HEK293 (cell line): Measurements from ENCODE around the gene MYO15B.

Experiments used
- CTCF ChIA-PET: fragments of 350-600 bp; formaldehyde crosslinking; extraction: SDS; loops from one replicate; lab custom pipeline; 2021; ENCODE audit warnings: antibody characterized with exemption; lab: Yijun Ruan, JAX
- POLR2A ChIA-PET: fragments of 300-600 bp; formaldehyde crosslinking; extraction: SDS; loops from one replicate; lab custom pipeline; 2020; ENCODE audit warnings: antibody characterized with exemption, inconsistent platforms; lab: Yijun Ruan, JAX
- H3K27ac ChIP-seq: fragments of 200-500 bp; sonication (Bioruptor generic); 2 replicates; pipeline ENCODE4 v1.5.1; 2014; ENCODE audit warnings: low read depth, low read length, control low read depth, inconsistent platforms; ENCODE audit errors: extremely low read depth
- H3K36me3 ChIP-seq, 2 experiments: fragments of 200-500 bp in 1 of 2; sonication (Bioruptor generic) in 1 of 2; 1 replicate in 1 of 2; 2 replicates in 1 of 2; pipeline ENCODE4 v1.5.1; 2014 to 2017; ENCODE audit warnings: inconsistent platforms in 2 of 2, low read length in 2 of 2; ENCODE audit not compliant: control insufficient read depth in 2 of 2, insufficient read depth in 1 of 2
- H3K4me1 ChIP-seq: fragments of 200-500 bp; sonication (Bioruptor generic); 2 replicates; pipeline ENCODE4 v1.5.1; 2014; ENCODE audit warnings: mild to moderate bottlenecking, low read length, inconsistent platforms; ENCODE audit not compliant: control insufficient read depth, insufficient read depth
- H3K4me3 ChIP-seq: 2 replicates; pipeline ENCODE4 v1.5.1; 2011; ENCODE audit warnings: low read depth, mild to moderate bottlenecking, control low read depth, low read length, moderate library complexity
- H3K9me3 ChIP-seq: fragments of 200-500 bp; sonication (Bioruptor generic); 2 replicates; pipeline ENCODE4 v1.5.1; 2014; ENCODE audit warnings: low read depth, low read length, inconsistent platforms; ENCODE audit not compliant: control insufficient read depth, insufficient read depth
- GLI2 ChIP-seq: fragments of 450-650 bp; formaldehyde crosslinking; IDR thresholded peaks from 2 replicates; pipeline ENCODE4; 2017; ENCODE audit warnings: missing biosample characterization, missing genetic modification characterization, low read depth, borderline replicate concordance
- GLIS1 ChIP-seq: fragments of 450-650 bp; formaldehyde crosslinking; IDR thresholded peaks from 2 replicates; pipeline ENCODE4 v1.5.1; 2016; ENCODE audit warnings: missing biosample characterization, missing genetic modification characterization
- MYNN ChIP-seq: fragments of 450-650 bp; formaldehyde crosslinking; IDR thresholded peaks from 2 replicates; pipeline ENCODE4 v1.5.1; 2016; ENCODE audit warnings: missing biosample characterization, missing genetic modification characterization, borderline replicate concordance
- PRDM10 ChIP-seq: fragments of 450-650 bp; formaldehyde crosslinking; IDR thresholded peaks from 2 replicates; pipeline ENCODE4 v1.5.1; 2016; ENCODE audit warnings: missing biosample characterization, missing genetic modification characterization
- TSHZ1 ChIP-seq: fragments of 450-650 bp; formaldehyde crosslinking; IDR thresholded peaks from 2 replicates; pipeline ENCODE4 v1.5.1; 2016; ENCODE audit warnings: missing biosample characterization, missing genetic modification characterization, borderline replicate concordance
- ZBTB7A ChIP-seq: fragments of 450-650 bp; formaldehyde crosslinking; IDR thresholded peaks from 2 replicates; pipeline ENCODE4 v1.5.1; 2016; ENCODE audit warnings: low read depth, missing biosample characterization, missing genetic modification characterization
- ZNF214 ChIP-seq: fragments of 450-650 bp; formaldehyde crosslinking; IDR thresholded peaks from 2 replicates; pipeline ENCODE4 v1.5.1; 2017; ENCODE audit warnings: missing biosample characterization, mild to moderate bottlenecking, missing genetic modification characterization, borderline replicate concordance
- ZNF223 ChIP-seq: fragments of 450-650 bp; formaldehyde crosslinking; IDR thresholded peaks from 2 replicates; pipeline ENCODE4 v1.5.1; 2016; ENCODE audit warnings: missing biosample characterization, missing genetic modification characterization
- ZNF324 ChIP-seq: fragments of 450-650 bp; formaldehyde crosslinking; IDR thresholded peaks from 2 replicates; pipeline ENCODE4 v1.5.1; 2016; ENCODE audit warnings: missing biosample characterization, missing genetic modification characterization
- ZNF350 ChIP-seq: fragments of 450-650 bp; formaldehyde crosslinking; IDR thresholded peaks from 2 replicates; pipeline ENCODE4 v1.5.0; 2017; ENCODE audit warnings: missing biosample characterization, mild to moderate bottlenecking, missing genetic modification characterization
- ZNF354C ChIP-seq: fragments of 450-650 bp; formaldehyde crosslinking; IDR thresholded peaks from 2 replicates; pipeline ENCODE4 v1.5.1; 2016; ENCODE audit warnings: missing biosample characterization, missing genetic modification characterization, low read depth, borderline replicate concordance
- ZNF596 ChIP-seq: fragments of 450-650 bp; IDR thresholded peaks from 2 replicates; pipeline ENCODE4 v1.5.0; 2018; ENCODE audit warnings: missing biosample characterization, mild to moderate bottlenecking, missing genetic modification characterization, moderate library complexity
- ZNF645 ChIP-seq: fragments of 450-650 bp; formaldehyde crosslinking; IDR thresholded peaks from 2 replicates; pipeline ENCODE4; 2016; ENCODE audit warnings: missing biosample characterization, missing genetic modification characterization
- ZNF660 ChIP-seq: fragments of 450-650 bp; IDR thresholded peaks from 2 replicates; pipeline ENCODE4 v1.5.1; 2018; ENCODE audit warnings: missing biosample characterization, mild to moderate bottlenecking, missing genetic modification characterization
- TF ChIP-seq, protein P1 (sequence below): fragments of 450-650 bp; formaldehyde crosslinking; conservative IDR thresholded peaks from 2 replicates; pipeline ENCODE4 v1.5.1; 2016; ENCODE audit warnings: low read depth, missing biosample characterization, missing genetic modification characterization
- TF ChIP-seq, protein P2 (sequence below): fragments of 450-650 bp; formaldehyde crosslinking; IDR thresholded peaks from 2 replicates; pipeline ENCODE4 v1.5.1; 2016; ENCODE audit warnings: missing biosample characterization, missing genetic modification characterization

MYO15B gene

DNA sequence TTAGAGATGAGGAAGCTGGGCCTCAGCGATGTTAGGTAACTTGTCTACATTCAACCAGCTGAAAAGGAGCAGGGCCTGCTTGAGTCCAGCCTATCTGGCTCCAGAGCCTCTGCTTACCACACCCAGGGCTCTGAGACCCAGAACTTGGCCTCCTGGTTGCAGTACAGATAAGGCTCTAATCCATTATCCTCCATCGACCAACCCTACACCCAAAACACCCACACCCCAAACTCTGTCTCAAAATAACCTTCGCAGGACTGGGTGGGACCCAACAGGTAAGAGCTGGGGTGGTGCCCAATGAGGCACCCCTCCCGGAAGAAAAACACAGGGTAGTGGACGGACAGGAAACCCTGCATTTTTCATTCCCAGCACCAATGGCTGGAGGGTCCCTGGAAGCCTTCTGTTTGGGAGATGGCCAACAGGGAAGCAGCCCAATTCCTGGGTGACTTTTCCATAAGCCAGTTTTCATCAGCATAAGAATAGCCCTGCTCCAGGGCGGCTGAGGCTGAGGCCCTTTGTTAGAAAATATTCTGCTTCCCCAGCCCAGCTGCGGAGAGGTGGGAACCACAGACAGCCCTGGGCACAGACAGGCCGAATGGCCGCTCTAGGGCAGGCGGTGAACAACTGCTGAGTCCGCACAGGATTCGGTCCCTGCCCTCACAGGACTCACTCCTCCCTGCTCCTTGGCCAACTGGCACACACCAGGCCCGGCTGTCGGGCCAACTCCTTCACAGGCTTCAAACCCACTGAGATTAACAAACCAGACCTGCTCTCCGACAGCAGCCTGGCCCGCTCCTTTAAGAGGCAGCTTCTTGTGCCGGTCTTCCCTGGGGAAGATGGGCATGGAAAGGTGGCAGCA is 55.4 kb downstream of the MYO15B start (continued):
- TF ChIP-seq TSHZ1 (tag by site-specific recombination) (no peak), ZNF214 (no peak)
- TF ChIP-seq, all 188 proteins: peak for 0

DNA sequence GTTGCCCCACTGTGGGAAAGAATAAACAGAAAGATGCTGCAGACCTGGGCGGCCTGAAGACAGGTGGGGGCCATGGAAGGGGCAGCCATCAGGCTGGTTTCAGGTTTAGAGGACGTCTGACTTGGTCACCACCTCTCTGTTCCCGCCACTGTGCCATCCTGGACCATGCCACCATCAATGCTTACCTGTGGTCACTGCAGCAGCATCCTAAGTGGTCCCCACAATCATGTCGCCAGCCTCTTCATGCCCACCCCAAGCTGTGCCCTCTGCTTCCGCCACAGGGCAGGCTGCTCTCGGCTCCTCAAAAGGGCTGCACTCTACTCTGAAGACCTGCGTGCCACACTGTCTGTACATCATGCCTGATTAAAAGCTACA is 56.0 kb downstream of the MYO15B start:
- Histone ChIP-seq H3K36me3 (peaks cover 10 to 72% of the 10 kb centered on the region in 2 experiments; a peak in 2 of 3 replicates), H3K4me3 (no peak overlapping the region), H3K9me3 (no peaks in the 10 kb centered on the region), H3K4me1 (no peaks in the 10 kb centered on the region), H3K27ac (no peak overlapping the region)
- ChIA-PET CTCF (interaction anchor here (1.0 to 22.8 kb wide), 4 partner anchors 10 to 106 kb away, joined by 3 to 410 read pairs (median 18); partner anchors contain the start of gene SMIM5), POLR2A (interaction anchor here (1.4 kb wide), 1 partner anchor 136 kb away, joined by 3 read pairs; no protein-coding TSS in a partner anchor)
- TF ChIP-seq GLI2 (tag by site-specific recombination) (no peak), ZNF596 (no peak), PRDM10 (tag by site-specific recombination) (no peak), ZNF223 (no peak), ZNF324 (tag by site-specific recombination) (no peak), ZNF354C (no peak), ZNF645 (no peak), MYNN (no peak), ZBTB7A (tag by site-specific recombination) (no peak), GLIS1 (tag by site-specific recombination) (no peak), ZNF350 (tag by site-specific recombination) (no peak), ZNF660 (tag by site-specific recombination) (no peak)
- TF ChIP-seq, protein P1, sequence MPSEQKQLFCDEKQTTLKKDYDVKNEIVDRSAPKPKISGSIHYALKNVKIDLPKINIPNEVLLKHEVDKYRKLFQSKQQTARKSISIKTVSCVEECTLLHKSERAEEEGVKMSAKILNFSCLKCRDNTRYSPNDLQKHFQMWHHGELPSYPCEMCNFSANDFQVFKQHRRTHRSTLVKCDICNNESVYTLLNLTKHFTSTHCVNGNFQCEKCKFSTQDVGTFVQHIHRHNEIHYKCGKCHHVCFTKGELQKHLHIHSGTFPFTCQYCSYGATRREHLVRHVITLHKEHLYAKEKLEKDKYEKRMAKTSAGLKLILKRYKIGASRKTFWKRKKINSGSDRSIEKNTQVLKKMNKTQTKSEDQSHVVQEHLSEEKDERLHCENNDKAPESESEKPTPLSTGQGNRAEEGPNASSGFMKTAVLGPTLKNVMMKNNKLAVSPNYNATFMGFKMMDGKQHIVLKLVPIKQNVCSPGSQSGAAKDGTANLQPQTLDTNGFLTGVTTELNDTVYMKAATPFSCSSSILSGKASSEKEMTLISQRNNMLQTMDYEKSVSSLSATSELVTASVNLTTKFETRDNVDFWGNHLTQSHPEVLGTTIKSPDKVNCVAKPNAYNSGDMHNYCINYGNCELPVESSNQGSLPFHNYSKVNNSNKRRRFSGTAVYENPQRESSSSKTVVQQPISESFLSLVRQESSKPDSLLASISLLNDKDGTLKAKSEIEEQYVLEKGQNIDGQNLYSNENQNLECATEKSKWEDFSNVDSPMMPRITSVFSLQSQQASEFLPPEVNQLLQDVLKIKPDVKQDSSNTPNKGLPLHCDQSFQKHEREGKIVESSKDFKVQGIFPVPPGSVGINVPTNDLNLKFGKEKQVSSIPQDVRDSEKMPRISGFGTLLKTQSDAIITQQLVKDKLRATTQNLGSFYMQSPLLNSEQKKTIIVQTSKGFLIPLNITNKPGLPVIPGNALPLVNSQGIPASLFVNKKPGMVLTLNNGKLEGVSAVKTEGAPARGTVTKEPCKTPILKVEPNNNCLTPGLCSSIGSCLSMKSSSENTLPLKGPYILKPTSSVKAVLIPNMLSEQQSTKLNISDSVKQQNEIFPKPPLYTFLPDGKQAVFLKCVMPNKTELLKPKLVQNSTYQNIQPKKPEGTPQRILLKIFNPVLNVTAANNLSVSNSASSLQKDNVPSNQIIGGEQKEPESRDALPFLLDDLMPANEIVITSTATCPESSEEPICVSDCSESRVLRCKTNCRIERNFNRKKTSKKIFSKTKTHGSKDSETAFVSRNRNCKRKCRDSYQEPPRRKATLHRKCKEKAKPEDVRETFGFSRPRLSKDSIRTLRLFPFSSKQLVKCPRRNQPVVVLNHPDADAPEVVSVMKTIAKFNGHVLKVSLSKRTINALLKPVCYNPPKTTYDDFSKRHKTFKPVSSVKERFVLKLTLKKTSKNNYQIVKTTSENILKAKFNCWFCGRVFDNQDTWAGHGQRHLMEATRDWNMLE, result no peak
- TF ChIP-seq, protein P2, sequence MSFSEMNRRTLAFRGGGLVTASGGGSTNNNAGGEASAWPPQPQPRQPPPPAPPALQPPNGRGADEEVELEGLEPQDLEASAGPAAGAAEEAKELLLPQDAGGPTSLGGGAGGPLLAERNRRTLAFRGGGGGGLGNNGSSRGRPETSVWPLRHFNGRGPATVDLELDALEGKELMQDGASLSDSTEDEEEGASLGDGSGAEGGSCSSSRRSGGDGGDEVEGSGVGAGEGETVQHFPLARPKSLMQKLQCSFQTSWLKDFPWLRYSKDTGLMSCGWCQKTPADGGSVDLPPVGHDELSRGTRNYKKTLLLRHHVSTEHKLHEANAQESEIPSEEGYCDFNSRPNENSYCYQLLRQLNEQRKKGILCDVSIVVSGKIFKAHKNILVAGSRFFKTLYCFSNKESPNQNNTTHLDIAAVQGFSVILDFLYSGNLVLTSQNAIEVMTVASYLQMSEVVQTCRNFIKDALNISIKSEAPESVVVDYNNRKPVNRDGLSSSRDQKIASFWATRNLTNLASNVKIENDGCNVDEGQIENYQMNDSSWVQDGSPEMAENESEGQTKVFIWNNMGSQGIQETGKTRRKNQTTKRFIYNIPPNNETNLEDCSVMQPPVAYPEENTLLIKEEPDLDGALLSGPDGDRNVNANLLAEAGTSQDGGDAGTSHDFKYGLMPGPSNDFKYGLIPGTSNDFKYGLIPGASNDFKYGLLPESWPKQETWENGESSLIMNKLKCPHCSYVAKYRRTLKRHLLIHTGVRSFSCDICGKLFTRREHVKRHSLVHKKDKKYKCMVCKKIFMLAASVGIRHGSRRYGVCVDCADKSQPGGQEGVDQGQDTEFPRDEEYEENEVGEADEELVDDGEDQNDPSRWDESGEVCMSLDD, result no peak
